CD14-positive monocyte (primary cell): ENCODE data around the gene IGSF8. TPM values are rescaled to one million over a fixed set of nuclear protein-coding genes. Genes with fewer than 3 reads are reported as not detected.

Experiments
- DNase-seq, 3 donors: peaks; one replicate each; pipeline ENCODE4 v3.0.0-alpha.2; 2011 to 2022
- H2AFZ ChIP-seq: 2 replicates; pipeline ENCODE4 v1.6.0; 2012; ENCODE audit warnings: mild to moderate bottlenecking, low read depth, low read length, inconsistent platforms; ENCODE audit not compliant: insufficient read depth, poor library complexity, severe bottlenecking
- H3K27ac ChIP-seq, 2 donors: 1 replicate in 1 of 2; 2 replicates in 1 of 2; pipeline ENCODE4 v1.5.1; 2012 to 2013; ENCODE audit warnings: low read length in 2 of 2, control low read depth in 1 of 2, inconsistent platforms in 1 of 2, low read depth in 1 of 2, mild to moderate bottlenecking in 1 of 2
- H3K27me3 ChIP-seq, 2 donors: one replicate each; pipeline versions ENCODE4 v1.6.0 to v1.6.1; 2011 to 2013; ENCODE audit warnings: low read length in 2 of 2; ENCODE audit not compliant: control insufficient read depth in 2 of 2, insufficient read depth in 2 of 2
- H3K36me3 ChIP-seq, 2 donors: replicated peaks in 1 of 2; 1 replicate in 1 of 2; 2 replicates in 1 of 2; pipeline versions ENCODE4 v1.5.1 to v1.6.1; 2012 to 2013; ENCODE audit warnings: low read length in 2 of 2, control low read depth in 1 of 2, inconsistent platforms in 1 of 2, mild to moderate bottlenecking in 1 of 2; ENCODE audit not compliant: insufficient read depth in 2 of 2, control insufficient read depth in 1 of 2
- H3K4me1 ChIP-seq, 2 donors: 1 replicate in 1 of 2; 2 replicates in 1 of 2; pipeline versions ENCODE4 v1.5.1 to v1.6.1; 2012 to 2013; ENCODE audit warnings: low read length in 2 of 2, control low read depth in 1 of 2, inconsistent platforms in 1 of 2, mild to moderate bottlenecking in 1 of 2, moderate library complexity in 1 of 2; ENCODE audit not compliant: insufficient read depth in 2 of 2, control insufficient read depth in 1 of 2
- H3K4me2 ChIP-seq: replicated peaks from 2 replicates; pipeline ENCODE3; 2012; ENCODE audit warnings: low read length, moderate library complexity, mild to moderate bottlenecking; ENCODE audit not compliant: poor library complexity, severe bottlenecking; ENCODE audit errors: extremely low read depth
- H3K4me3 ChIP-seq, 3 experiments: fragments of 200-600 bp in 1 of 3; sonication (generic) in 1 of 3; replicated peaks in 1 of 3; 1 replicate in 2 of 3; 2 replicates in 1 of 3; pipeline ENCODE4 v1.5.1; 2011 to 2013; ENCODE audit warnings: low read length in 3 of 3, mild to moderate bottlenecking in 3 of 3, control low read depth in 2 of 3, low read depth in 2 of 3, inconsistent platforms in 1 of 3, moderate library complexity in 1 of 3
- H3K79me2 ChIP-seq: 2 replicates; pipeline ENCODE4 v1.6.0; 2012; ENCODE audit warnings: mild to moderate bottlenecking, control low read depth, inconsistent platforms, low read length, moderate library complexity; ENCODE audit not compliant: insufficient read depth
- H3K9ac ChIP-seq: 2 replicates; pipeline ENCODE4 v1.6.0; 2017; ENCODE audit warnings: low read length, mild to moderate bottlenecking; ENCODE audit not compliant: insufficient read depth, poor library complexity, severe bottlenecking
- H3K9me3 ChIP-seq, 2 donors: replicated peaks in 1 of 2; 1 replicate in 1 of 2; 2 replicates in 1 of 2; pipeline versions ENCODE4 v1.5.1 to v1.6.1; 2012 to 2013; ENCODE audit warnings: low read length in 2 of 2, control low read depth in 1 of 2; ENCODE audit not compliant: control insufficient read depth in 1 of 2, insufficient read depth in 1 of 2
- H4K20me1 ChIP-seq: 2 replicates; pipeline ENCODE4 v1.6.0; 2012; ENCODE audit warnings: mild to moderate bottlenecking, low read length, control low read depth, moderate library complexity; ENCODE audit not compliant: insufficient read depth
- H3K27ac Mint-ChIP-seq, 7 donors: one replicate each; pipeline ENCODE4 v1.8.0; 2020; ENCODE audit warnings: mild to moderate bottlenecking in 7 of 7, mixed read lengths in 7 of 7, moderate library complexity in 6 of 7, inconsistent platforms in 2 of 7
- H3K27me3 Mint-ChIP-seq, 3 donors: one replicate each; pipeline ENCODE4 v1.8.0; 2021 to 2022; ENCODE audit warnings: low read depth in 3 of 3, mild to moderate bottlenecking in 3 of 3, mixed read lengths in 3 of 3, moderate library complexity in 3 of 3, inconsistent platforms in 1 of 3
- H3K36me3 Mint-ChIP-seq, 2 donors: one replicate each; pipeline ENCODE4 v1.8.0; 2020; ENCODE audit warnings: mixed read lengths in 2 of 2, inconsistent platforms in 1 of 2, mild to moderate bottlenecking in 1 of 2
- H3K4me1 Mint-ChIP-seq: one replicate; pipeline ENCODE4 v1.8.0; 2020; ENCODE audit warnings: mild to moderate bottlenecking, mixed read lengths
- H3K4me3 Mint-ChIP-seq, 2 donors: one replicate each; pipeline ENCODE4 v1.8.0; 2020; ENCODE audit warnings: mild to moderate bottlenecking in 2 of 2, mixed read lengths in 2 of 2, moderate library complexity in 1 of 2
- H3K9me3 Mint-ChIP-seq, 7 donors: one replicate each; pipeline ENCODE4 v1.8.0; 2020 to 2022; ENCODE audit warnings: mixed read lengths in 7 of 7, mild to moderate bottlenecking in 6 of 7, moderate library complexity in 6 of 7, inconsistent platforms in 2 of 7
- WGBS: methylation state at CpG from one replicate; pipeline ENCODE4 v1.1.5; 2013; ENCODE audit warnings: missing lambda C conversion rate; ENCODE audit not compliant: insufficient coverage; 5-methylcytosine and 5-hydroxymethylcytosine counted together
- intact Hi-C, 2 donors: fragments of 100-400 bp; cut with micrococcal nuclease; formaldehyde crosslinking; loops; one replicate each; pipeline versions ENCODE4 v1.15.0 to v1.15.1; 2023
- polyA plus RNA-seq, 3 donors: library from polyadenylated mRNA; depleted of rRNA in 1 of 3; unstranded in 2 of 3; stranded (reverse) in 1 of 3; fragments of 300-500 nt in 2 of 3; fragments of >200 nt in 1 of 3; fragmentation: Illumina TruSeq in 2 of 3; gene quantifications; 1 replicate in 2 of 3; 2 replicates in 1 of 3; pipeline ENCODE4 v1.2.3, GENCODE V29; 2012 to 2021
- TF ChIP-seq, protein P1 (sequence below): fragments of 200-600 bp; IDR thresholded peaks from one replicate; pipeline ENCODE4 v1.8.0; 2022; ENCODE audit warnings: antibody characterized with exemption, mild to moderate bottlenecking

IGSF8 gene
- polyA plus RNA-seq, 3 donors = 9.6 to 23.9 (median 10.8) TPM

DNA sequence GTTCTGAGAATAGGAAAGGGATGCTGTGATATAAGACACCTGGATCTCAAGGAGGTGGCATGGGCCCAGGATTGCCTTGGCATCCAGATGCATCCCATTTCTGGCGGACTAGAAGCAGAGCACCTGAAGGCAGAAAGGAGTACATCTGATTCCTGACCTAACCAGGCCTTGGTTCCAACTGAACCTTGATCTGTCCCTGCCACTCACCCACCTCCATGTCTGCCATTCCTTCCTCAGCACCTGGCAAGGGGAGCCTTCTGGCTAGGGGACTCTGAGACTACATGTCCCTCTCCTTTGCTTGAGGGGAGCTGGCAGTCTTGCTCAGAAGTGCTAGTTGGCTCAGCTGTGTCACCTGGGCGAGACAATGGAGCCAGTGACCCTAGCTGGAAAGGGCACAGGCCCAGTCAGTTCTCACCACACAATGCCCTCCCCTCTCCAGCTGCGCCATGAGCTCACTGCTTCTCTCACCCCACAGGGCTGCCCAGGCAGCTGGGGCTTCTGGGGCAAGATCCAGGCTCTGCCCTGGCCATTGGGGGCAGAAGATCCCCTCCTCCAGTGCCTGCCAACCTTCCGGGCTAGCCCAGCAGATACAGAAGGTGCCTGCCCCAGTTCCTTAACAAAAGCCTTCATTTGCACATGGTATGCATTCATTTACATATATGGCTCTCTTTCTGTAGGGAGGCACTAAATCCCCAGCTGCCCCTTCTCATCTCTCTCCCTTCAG, 2.9 kb downstream of the IGSF8 start:
- WGBS = 90% methylated on average over 3 of the region's 4 CpGs
- Mint-ChIP-seq H3K27me3 (peaks cover 3 to 12% (median 4%) of the 10 kb centered on the region in 3 donors), H3K27ac (peak overlapping the region in 4 of 7 donors; percentile 7 to 88 (median 62)), H3K4me3 (no peak overlapping the region), H3K36me3 (peaks cover 21 to 24% of the 10 kb centered on the region in 2 donors), H3K4me1 (peaks cover 27% of the 10 kb centered on the region), H3K9me3 (no peaks in the 10 kb centered on the region)
- no peaks in the 10 kb centered on the region for H3K9me3 ChIP-seq
- no peak overlapping the region for H3K4me2 ChIP-seq
- intact Hi-C loops = loop anchor here (5.0 to 10.0 kb wide), 3 partner anchors 112 to 311 kb away; partner anchors contain the start of genes DUSP23 (in 1 of the 2) and PEA15 (in 1 of the 2)
- H2AFZ ChIP-seq = no peak overlapping the region
- no peaks in the 10 kb centered on the region for H3K79me2 ChIP-seq
- H3K36me3 ChIP-seq = peaks cover 14 to 44% of the 10 kb centered on the region in 2 donors
- H4K20me1 ChIP-seq = peaks cover 9% of the 10 kb centered on the region
- H3K27ac ChIP-seq = no peak overlapping the region
- H3K4me1 ChIP-seq = peaks cover 32 to 38% of the 10 kb centered on the region in 2 donors
- H3K4me3 ChIP-seq = no peak overlapping the region
- no peaks in the 10 kb centered on the region for H3K27me3 ChIP-seq
- TF ChIP-seq, protein P1, sequence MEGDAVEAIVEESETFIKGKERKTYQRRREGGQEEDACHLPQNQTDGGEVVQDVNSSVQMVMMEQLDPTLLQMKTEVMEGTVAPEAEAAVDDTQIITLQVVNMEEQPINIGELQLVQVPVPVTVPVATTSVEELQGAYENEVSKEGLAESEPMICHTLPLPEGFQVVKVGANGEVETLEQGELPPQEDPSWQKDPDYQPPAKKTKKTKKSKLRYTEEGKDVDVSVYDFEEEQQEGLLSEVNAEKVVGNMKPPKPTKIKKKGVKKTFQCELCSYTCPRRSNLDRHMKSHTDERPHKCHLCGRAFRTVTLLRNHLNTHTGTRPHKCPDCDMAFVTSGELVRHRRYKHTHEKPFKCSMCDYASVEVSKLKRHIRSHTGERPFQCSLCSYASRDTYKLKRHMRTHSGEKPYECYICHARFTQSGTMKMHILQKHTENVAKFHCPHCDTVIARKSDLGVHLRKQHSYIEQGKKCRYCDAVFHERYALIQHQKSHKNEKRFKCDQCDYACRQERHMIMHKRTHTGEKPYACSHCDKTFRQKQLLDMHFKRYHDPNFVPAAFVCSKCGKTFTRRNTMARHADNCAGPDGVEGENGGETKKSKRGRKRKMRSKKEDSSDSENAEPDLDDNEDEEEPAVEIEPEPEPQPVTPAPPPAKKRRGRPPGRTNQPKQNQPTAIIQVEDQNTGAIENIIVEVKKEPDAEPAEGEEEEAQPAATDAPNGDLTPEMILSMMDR = no peak
- H3K9ac ChIP-seq = no peak overlapping the region
- DNase-seq = no peak

DNA sequence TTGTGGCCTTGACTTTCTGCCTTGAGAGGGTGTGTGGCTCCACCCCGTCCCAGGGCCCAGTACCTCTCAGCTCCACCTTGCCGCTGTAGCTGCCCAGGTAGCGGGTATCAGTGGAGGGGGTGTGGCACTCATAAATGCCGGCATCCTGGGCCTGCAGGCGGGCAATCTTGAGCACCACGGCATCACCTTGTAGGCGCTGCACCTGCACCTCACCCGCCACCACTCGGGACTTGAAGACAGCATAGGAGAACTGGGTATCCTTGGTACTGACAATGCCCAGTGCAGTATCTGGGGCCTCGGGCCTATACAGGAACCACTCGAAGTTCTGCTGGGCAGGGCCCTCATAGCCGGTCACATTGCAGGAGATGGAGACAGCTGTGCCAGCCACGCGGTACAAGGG, 3.6 kb downstream of the IGSF8 start:
- no peak overlapping the region for H3K27ac Mint-ChIP-seq
- H3K27me3 Mint-ChIP-seq = peaks cover 3 to 12% (median 4%) of the 10 kb centered on the region in 3 donors
- H2AFZ ChIP-seq = no peak overlapping the region
- 98% methylated on average over 13 of the region's 14 CpGs for WGBS
- TF ChIP-seq, protein P1 = no peak
- no peak overlapping the region for H3K4me2 ChIP-seq
- H4K20me1 ChIP-seq = peaks cover 9% of the 10 kb centered on the region
- H3K79me2 ChIP-seq = no peaks in the 10 kb centered on the region
- no peaks in the 10 kb centered on the region for H3K9me3 ChIP-seq
- H3K36me3 ChIP-seq = peaks cover 14 to 44% of the 10 kb centered on the region in 2 donors
- H3K9me3 Mint-ChIP-seq = no peaks in the 10 kb centered on the region
- no peak overlapping the region for H3K27ac ChIP-seq
- no peaks in the 10 kb centered on the region for H3K27me3 ChIP-seq
- intact Hi-C loops = loop anchor here (5.0 to 10.0 kb wide), 3 partner anchors 112 to 310 kb away; partner anchors contain the start of genes DUSP23 (in 1 of the 2) and PEA15 (in 1 of the 2)
- no peak overlapping the region for H3K4me3 ChIP-seq
- H3K36me3 Mint-ChIP-seq = peaks cover 21 to 25% of the 10 kb centered on the region in 2 donors
- DNase-seq = no peak
- no peak overlapping the region for H3K4me3 Mint-ChIP-seq
- no peak overlapping the region for H3K9ac ChIP-seq
- peaks cover 27% of the 10 kb centered on the region for H3K4me1 Mint-ChIP-seq
- peaks cover 30 to 36% of the 10 kb centered on the region in 2 donors for H3K4me1 ChIP-seq
